Stimulated activated CD8-positive, alpha-beta memory T cell treated with anti-CD3 and anti-CD28 coated beads, Interleukin-12 subunit alpha, Interleukin-12 subunit beta, amount 100 ng/mL, for 1 hour (primary cell): ENCODE measurements around the gene ELAVL1.
"Not testable (repeated sequence)": the region's sequence is repeated elsewhere in the genome, so short reads cannot be mapped to it uniquely, and the experiment has no call there.

Source experiments
- DNase-seq: peaks from one replicate; pipeline ENCODE4 v3.0.0-alpha.2; 2020; ENCODE audit warnings: low read depth

The ELAVL1 gene

GRCh38 chr19:7921967-7922835 lies 83.2 kb downstream of the ELAVL1 start:
- DNase-seq, result no peak

GRCh38 chr19:7921302-7921966 lies 84.0 kb downstream of the ELAVL1 start:
- DNase-seq, result no peak

GRCh38 chr19:7920519-7921301 lies 84.7 kb downstream of the ELAVL1 start:
- DNase-seq, result peak; percentile 100

- peak; percentile 90 for DNase-seq
These were observed 85.6 kb downstream of the ELAVL1 start, which contains the start of gene SNAPC2 for GRCh38 chr19:7919610-7920518. Gene SNAPC2 (plus strand): TSS chr19:7920338. CDS start chr19:7920367, 29 bp downstream.

GRCh38 chr19:7918615-7919421 lies 86.6 kb downstream of the ELAVL1 start:
- DNase-seq, result no peak

GRCh38 chr19:7918062-7918614 lies 87.3 kb downstream of the ELAVL1 start:
- DNase-seq, result not testable (repeated sequence)

- no peak for DNase-seq
These were observed 88.0 kb downstream of the ELAVL1 start for GRCh38 chr19:7917267-7918061.

- DNase-seq, result no peak
These were observed 88.5 kb downstream of the ELAVL1 start for GRCh38 chr19:7916955-7917266.

GRCh38 chr19:7916103-7916954 lies 89.1 kb downstream of the ELAVL1 start:
- DNase-seq, result no peak

GRCh38 chr19:7915250-7916102 lies 90.0 kb downstream of the ELAVL1 start:
- DNase-seq, result no peak

- no peak for DNase-seq
These were observed 90.8 kb downstream of the ELAVL1 start, which contains the start of gene TGFBR3L for GRCh38 chr19:7914598-7915045. Gene TGFBR3L (plus strand): TSS chr19:7914830.

GRCh38 chr19:7914099-7914498 lies 91.3 kb downstream of the ELAVL1 start:
- no peak for DNase-seq

- DNase-seq, result no peak
These were observed 91.8 kb downstream of the ELAVL1 start for GRCh38 chr19:7913652-7914051.

GRCh38 chr19:7912697-7913564 lies 92.5 kb downstream of the ELAVL1 start:
- no peak for DNase-seq

GRCh38 chr19:7912144-7912696 lies 93.2 kb downstream of the ELAVL1 start:
- no peak for DNase-seq

- no peak for DNase-seq
These were observed 93.8 kb downstream of the ELAVL1 start for GRCh38 chr19:7911508-7912143.
